HG02642 (cell line): ENCODE measurements around the gene NREP.

Source experiments
- ATAC-seq: cut with Tn5 transposase; IDR thresholded peaks from one replicate; pipeline ENCODE4 v1.9.1; 2021; ENCODE audit warnings: mild to moderate bottlenecking; ENCODE audit not compliant: unreplicated experiment, poor library complexity

NREP gene

GRCh38 chr5:111703662-111704061 is 53.3 kb downstream of the NREP start:
- ATAC-seq, result peak; percentile 98

- ATAC-seq, result no peak
Measured at GRCh38 chr5:111699976-111700375, 57.0 kb downstream of the NREP start.

GRCh38 chr5:111699324-111699723 is 57.7 kb downstream of the NREP start:
- ATAC-seq, result no peak

GRCh38 chr5:111697881-111698757 is 58.9 kb downstream of the NREP start:
- no peak for ATAC-seq

- ATAC-seq, result no peak
Measured at GRCh38 chr5:111697215-111697614, 59.8 kb downstream of the NREP start.

GRCh38 chr5:111695991-111696390 is 61.0 kb downstream of the NREP start:
- no peak for ATAC-seq

- ATAC-seq, result no peak
Measured at GRCh38 chr5:111694133-111694532, 62.9 kb downstream of the NREP start.

GRCh38 chr5:111691914-111692313 is 65.1 kb downstream of the NREP start:
- ATAC-seq, result no peak

- ATAC-seq, result no peak
Measured at GRCh38 chr5:111691508-111691907, 65.5 kb downstream of the NREP start.

- ATAC-seq, result no peak
Measured at GRCh38 chr5:111689357-111689935, 67.5 kb downstream of the NREP start.

GRCh38 chr5:111685969-111686368 is 71.0 kb downstream of the NREP start:
- peak; percentile 57 for ATAC-seq

GRCh38 chr5:111682641-111683040 is 74.4 kb downstream of the NREP start:
- ATAC-seq, result no peak

GRCh38 chr5:111682121-111682520 is 74.9 kb downstream of the NREP start:
- no peak for ATAC-seq

- no peak for ATAC-seq
Measured at GRCh38 chr5:111681414-111682120, 75.4 kb downstream of the NREP start.

- ATAC-seq, result no peak
Measured at GRCh38 chr5:111680737-111681413, 76.1 kb downstream of the NREP start.

- no peak for ATAC-seq
Measured at GRCh38 chr5:111679611-111680010, 77.4 kb downstream of the NREP start.
